Lung (tissue), 12 donors: ENCODE results near the gene NOP10. TPM values are rescaled to one million over a fixed set of nuclear protein-coding genes. Genes with fewer than 3 reads are reported as not detected.

Experiments used
- ATAC-seq: fragments of 200-7000 bp; cut with Tn5 transposase; one replicate; pipeline ENCODE4 v1.9.1; 2020; ENCODE audit warnings: moderate number of reproducible peaks; ENCODE audit not compliant: insufficient read depth, low FRiP score
- DNase-seq, 3 donors: peaks; one replicate each; pipeline ENCODE4 v3.0.0-alpha.2; 2013 to 2017
- H3K27ac ChIP-seq, 2 donors: one replicate each; pipeline ENCODE4 v1.5.1; 2013; ENCODE audit warnings: mild to moderate bottlenecking in 2 of 2, moderate library complexity in 2 of 2, control low read depth in 1 of 2, inconsistent platforms in 1 of 2, low read depth in 1 of 2, low read length in 1 of 2
- H3K27me3 ChIP-seq, 3 donors: one replicate each; pipeline ENCODE4 v1.5.1; 2013; ENCODE audit warnings: low read length in 2 of 3; ENCODE audit not compliant: control insufficient read depth in 3 of 3, insufficient read depth in 3 of 3
- H3K36me3 ChIP-seq, 4 donors: one replicate each; pipeline ENCODE4 v1.5.1; 2013; ENCODE audit warnings: low read length in 4 of 4, mild to moderate bottlenecking in 1 of 4, moderate library complexity in 1 of 4; ENCODE audit not compliant: control insufficient read depth in 4 of 4, insufficient read depth in 4 of 4
- H3K4me1 ChIP-seq, 5 donors: one replicate each; pipeline ENCODE4 v1.5.1; 2013; ENCODE audit warnings: low read length in 5 of 5, mild to moderate bottlenecking in 2 of 5, moderate library complexity in 1 of 5; ENCODE audit not compliant: control insufficient read depth in 5 of 5, insufficient read depth in 5 of 5
- H3K4me3 ChIP-seq: one replicate; pipeline ENCODE4 v1.5.1; 2013; ENCODE audit warnings: mild to moderate bottlenecking, control low read depth, moderate library complexity
- H3K9ac ChIP-seq, 2 donors: one replicate each; pipeline ENCODE4 v1.5.1; 2013; ENCODE audit warnings: low read length in 2 of 2, control low read depth in 1 of 2; ENCODE audit not compliant: insufficient read depth in 1 of 2
- H3K9me3 ChIP-seq, 4 donors: one replicate each; pipeline ENCODE4 v1.5.1; 2013; ENCODE audit warnings: low read length in 3 of 4, mild to moderate bottlenecking in 1 of 4, moderate library complexity in 1 of 4; ENCODE audit not compliant: control insufficient read depth in 4 of 4, insufficient read depth in 3 of 4
- WGBS, 2 donors: extraction: QIAGEN DNeasy Blood & Tissue Kit; methylation state at CpG; one replicate each; pipeline ENCODE4 v1.1.7; 2013; 5-methylcytosine and 5-hydroxymethylcytosine counted together
- polyA plus RNA-seq, 2 donors: library from polyadenylated mRNA; stranded (reverse); fragments of 200-250 nt; gene quantifications; one replicate each; pipeline ENCODE4 v1.2.1, GENCODE V29; 2013
- total RNA-seq, 2 donors: library from RNA; depleted of rRNA in 1 of 2; stranded (reverse); fragments of >200 nt in 1 of 2; gene quantifications; one replicate each; pipeline ENCODE4 v1.2.1, GENCODE V29; 2014 to 2021
- TF ChIP-seq, protein P1 (sequence below): IDR thresholded peaks from 2 replicates; pipeline ENCODE4 v1.5.1; 2012; ENCODE audit warnings: mild to moderate bottlenecking; ENCODE audit errors: control extremely low read depth, extremely low read depth
- donor health status: control.
- donor health status: control.
- donor health status: Bipolar disorder and iron deficiency.
- donor health status: healthy.
- donor health status: DM: yes; HTN: yes; CAD: no.

Gene NOP10
- total and polyA plus RNA-seq, 4 donors, result 103 to 509 (median 233) TPM

DNA sequence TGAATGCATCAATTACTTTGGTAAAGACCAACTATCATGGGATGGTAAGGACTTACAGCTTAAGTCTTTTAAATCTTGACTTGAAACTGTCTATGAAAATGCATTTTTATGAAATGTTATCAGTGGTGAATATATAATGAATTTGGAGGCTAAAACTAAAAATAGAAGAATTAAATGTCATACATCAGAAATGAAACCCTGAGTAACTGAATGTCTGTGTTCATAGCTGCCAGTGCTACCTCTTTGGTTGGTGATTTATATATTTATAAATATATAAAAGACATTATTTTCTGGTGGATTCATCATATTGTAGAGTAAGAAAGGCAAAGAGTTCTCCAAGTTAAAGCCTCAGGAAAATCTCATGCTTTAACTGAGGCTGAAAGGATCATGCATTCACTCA is 17.6 kb downstream of the NOP10 start:
- no peak overlapping the region for H3K9ac ChIP-seq
- ATAC-seq (no peak), DNase-seq (no peak)
- peaks cover 0 to 5% (median 0%) of the 10 kb centered on the region in 5 donors for H3K4me1 ChIP-seq
- no peaks in the 10 kb centered on the region for H3K9me3 ChIP-seq
- no peaks in the 10 kb centered on the region for H3K36me3 ChIP-seq
- no peaks in the 10 kb centered on the region for H3K27me3 ChIP-seq
- TF ChIP-seq, protein P1, sequence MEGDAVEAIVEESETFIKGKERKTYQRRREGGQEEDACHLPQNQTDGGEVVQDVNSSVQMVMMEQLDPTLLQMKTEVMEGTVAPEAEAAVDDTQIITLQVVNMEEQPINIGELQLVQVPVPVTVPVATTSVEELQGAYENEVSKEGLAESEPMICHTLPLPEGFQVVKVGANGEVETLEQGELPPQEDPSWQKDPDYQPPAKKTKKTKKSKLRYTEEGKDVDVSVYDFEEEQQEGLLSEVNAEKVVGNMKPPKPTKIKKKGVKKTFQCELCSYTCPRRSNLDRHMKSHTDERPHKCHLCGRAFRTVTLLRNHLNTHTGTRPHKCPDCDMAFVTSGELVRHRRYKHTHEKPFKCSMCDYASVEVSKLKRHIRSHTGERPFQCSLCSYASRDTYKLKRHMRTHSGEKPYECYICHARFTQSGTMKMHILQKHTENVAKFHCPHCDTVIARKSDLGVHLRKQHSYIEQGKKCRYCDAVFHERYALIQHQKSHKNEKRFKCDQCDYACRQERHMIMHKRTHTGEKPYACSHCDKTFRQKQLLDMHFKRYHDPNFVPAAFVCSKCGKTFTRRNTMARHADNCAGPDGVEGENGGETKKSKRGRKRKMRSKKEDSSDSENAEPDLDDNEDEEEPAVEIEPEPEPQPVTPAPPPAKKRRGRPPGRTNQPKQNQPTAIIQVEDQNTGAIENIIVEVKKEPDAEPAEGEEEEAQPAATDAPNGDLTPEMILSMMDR, result no peak
- H3K4me3 ChIP-seq, result no peak overlapping the region
- H3K27ac ChIP-seq, result no peak overlapping the region

DNA sequence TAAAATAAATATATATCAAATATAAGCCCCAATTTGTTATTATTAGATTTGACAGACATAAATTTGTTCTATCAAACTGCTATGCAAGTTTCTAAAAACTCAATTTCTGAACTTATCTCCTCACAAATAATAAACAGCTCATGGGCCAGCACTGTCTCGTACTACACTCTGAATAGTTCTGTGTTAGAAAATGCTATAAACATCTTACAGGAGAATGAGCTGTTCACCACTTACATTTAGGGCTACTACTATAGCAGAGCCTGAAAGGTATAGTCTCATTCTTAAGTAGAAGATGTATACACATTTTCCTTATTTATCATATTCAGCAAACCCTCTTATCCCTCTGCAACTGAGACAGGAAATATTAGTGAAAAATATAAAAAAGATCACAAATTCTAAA is 18.0 kb downstream of the NOP10 start:
- 96% methylated on average over 1 of the region's 1 CpG for WGBS, 2 donors
- TF ChIP-seq, protein P1, result no peak
- ATAC-seq (no peak), DNase-seq (no peak)
- Histone ChIP-seq H3K9ac (no peak overlapping the region), H3K27ac (no peak overlapping the region), H3K4me3 (no peak overlapping the region), H3K9me3 (no peaks in the 10 kb centered on the region), H3K36me3 (no peaks in the 10 kb centered on the region), H3K27me3 (no peaks in the 10 kb centered on the region), H3K4me1 (peaks cover 0 to 5% (median 0%) of the 10 kb centered on the region in 5 donors)

DNA sequence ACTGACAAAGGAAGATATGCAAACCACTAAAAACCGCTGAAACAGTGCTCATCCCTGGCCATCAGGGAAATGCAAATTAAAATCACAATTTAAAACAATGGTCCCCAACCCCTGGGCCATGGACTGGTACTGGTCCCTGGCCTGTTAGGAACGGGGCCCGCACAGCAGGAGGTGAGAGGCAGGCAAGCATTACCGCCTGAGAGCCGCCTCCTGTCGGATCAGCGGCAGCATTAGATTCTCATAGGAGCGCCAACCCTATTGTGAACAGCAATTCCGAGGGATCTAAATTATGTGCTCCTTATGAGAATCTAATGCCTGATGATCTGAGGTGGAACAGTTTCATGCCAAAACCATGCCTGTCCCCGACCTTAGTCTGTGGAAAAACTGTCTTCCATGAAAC is 19.7 kb downstream of the NOP10 start:
- Histone ChIP-seq H3K4me1 (peaks cover 0 to 5% (median 0%) of the 10 kb centered on the region in 5 donors), H3K4me3 (no peak overlapping the region), H3K36me3 (no peaks in the 10 kb centered on the region), H3K27ac (no peak overlapping the region), H3K27me3 (no peaks in the 10 kb centered on the region), H3K9ac (no peak overlapping the region), H3K9me3 (no peaks in the 10 kb centered on the region)
- DNase-seq (no peak), ATAC-seq (no peak)
- TF ChIP-seq, protein P1, result no peak
- WGBS, 2 donors, result 97 to 98% methylated on average over 10 of the region's 10 CpGs
